ENCODE results near the gene LNX2.

The LNX2 gene

DNA sequence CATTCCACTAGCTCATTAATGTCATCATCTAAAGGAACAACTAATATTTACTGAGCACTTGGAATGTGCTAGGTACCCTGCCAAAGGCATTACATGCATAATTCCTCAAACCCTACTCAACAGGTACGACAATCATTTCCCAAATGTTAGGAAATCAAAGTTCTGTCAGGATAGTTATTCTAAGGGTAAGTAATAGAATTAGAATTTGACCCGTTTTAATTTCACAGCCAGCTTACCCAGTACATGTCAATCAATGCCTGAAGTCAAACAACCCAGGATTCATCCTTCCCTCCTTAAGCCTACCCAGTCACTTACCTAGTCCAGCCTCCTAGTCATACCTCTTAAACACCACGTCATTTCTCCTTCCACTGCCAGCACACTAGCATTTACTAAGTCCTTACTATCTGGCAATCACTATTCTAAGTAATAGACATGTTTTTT is 2.4 kb downstream of the LNX2 start:
- in situ Hi-C loops (cut with MboI; ENCODE audit: low sequenced_read_pairs), result no loop called here

- in situ Hi-C loops (cut with MboI; ENCODE audit: low sequenced_read_pairs), result no loop called here
These were observed 6.7 kb downstream of the LNX2 start for GRCh38 chr13:27613628-27614027.

DNA sequence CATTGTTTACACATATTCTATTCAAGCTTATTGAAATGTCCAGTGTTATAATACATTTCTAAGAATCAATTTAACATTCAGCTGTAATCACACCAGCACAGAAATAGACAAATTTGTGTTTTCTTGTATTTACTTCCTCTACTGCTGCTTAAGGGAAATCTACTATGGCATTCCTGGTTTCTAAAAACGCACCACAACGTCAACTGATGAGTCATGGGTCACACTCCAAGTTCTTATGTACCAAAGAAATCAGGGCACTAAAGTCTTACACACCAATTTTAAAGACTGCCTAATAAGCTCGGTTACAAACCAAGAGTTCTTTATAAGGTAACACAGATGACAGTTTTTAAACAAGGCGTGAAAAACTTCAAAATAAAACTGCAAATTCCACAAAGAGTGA is 13.2 kb downstream of the LNX2 start:
- in situ Hi-C loops (cut with MboI; ENCODE audit: low sequenced_read_pairs), result no loop called here

DNA sequence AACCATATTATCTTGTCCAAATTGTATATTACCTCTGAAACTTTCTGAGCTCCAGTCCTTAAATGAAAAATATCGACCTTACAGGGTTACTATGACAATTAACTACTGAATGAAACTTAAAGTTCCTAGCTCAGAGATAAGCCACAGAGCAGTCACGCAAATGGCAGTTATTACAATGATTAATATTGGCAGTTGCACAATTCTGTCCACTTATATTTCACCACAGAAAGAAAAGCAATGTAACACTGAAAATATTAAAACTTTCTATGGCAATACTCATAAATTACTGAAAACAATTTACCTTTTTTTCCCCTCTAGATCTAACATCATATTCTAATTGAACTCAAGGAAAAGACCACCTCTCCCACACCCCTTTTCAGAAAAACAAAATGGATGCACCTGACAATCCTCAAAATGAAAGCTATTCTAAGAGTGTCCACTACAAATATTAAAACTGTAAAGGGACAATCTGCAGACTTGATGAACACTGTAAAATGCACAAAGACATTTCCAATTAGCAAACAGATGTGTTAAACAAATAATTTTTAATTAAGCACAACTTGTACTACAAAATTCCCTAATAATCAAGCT is 14.6 kb downstream of the LNX2 start:
- in situ Hi-C loops (cut with MboI; ENCODE audit: low sequenced_read_pairs), result no loop called here

DNA sequence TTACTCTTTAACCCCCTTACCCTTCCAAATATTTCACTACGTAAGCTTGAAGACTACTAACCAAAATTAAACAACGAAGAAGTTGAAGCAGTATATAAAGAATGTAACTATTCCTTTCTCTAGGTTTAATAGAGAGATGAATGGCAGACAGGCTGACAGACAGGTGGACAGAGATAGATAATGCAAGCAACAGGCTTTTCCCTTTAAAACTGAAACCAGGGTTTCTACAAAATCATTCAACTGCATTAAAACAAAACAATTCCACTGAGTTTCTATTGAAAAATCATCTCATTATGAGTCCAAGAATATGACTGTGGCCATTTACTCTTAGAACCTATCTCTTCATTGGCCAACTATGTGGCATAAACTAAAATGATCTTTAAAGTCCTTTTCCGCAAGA is 15.2 kb downstream of the LNX2 start:
- in situ Hi-C loops (cut with MboI; ENCODE audit: low sequenced_read_pairs), result no loop called here

- in situ Hi-C loops (cut with MboI; ENCODE audit: low sequenced_read_pairs), result no loop called here
These were observed 18.5 kb downstream of the LNX2 start for GRCh38 chr13:27601803-27602202.

- in situ Hi-C loops (cut with MboI; ENCODE audit: low sequenced_read_pairs), result no loop called here
These were observed 19.1 kb downstream of the LNX2 start for GRCh38 chr13:27601208-27601607.

GRCh38 chr13:27600711-27601110 is 19.6 kb downstream of the LNX2 start:
- in situ Hi-C loops (cut with MboI; ENCODE audit: low sequenced_read_pairs), result no loop called here

- in situ Hi-C loops (cut with MboI; ENCODE audit: low sequenced_read_pairs), result no loop called here
These were observed 20.3 kb downstream of the LNX2 start for GRCh38 chr13:27599845-27600553.

- in situ Hi-C loops (cut with MboI; ENCODE audit: low sequenced_read_pairs), result no loop called here
These were observed 21.2 kb downstream of the LNX2 start for GRCh38 chr13:27599096-27599495.

GRCh38 chr13:27595055-27595811 is 25.1 kb downstream of the LNX2 start:
- in situ Hi-C loops (cut with MboI; ENCODE audit: low sequenced_read_pairs), result no loop called here

- in situ Hi-C loops (cut with MboI; ENCODE audit: low sequenced_read_pairs), result no loop called here
These were observed 27.1 kb downstream of the LNX2 start for GRCh38 chr13:27593267-27593666.

DNA sequence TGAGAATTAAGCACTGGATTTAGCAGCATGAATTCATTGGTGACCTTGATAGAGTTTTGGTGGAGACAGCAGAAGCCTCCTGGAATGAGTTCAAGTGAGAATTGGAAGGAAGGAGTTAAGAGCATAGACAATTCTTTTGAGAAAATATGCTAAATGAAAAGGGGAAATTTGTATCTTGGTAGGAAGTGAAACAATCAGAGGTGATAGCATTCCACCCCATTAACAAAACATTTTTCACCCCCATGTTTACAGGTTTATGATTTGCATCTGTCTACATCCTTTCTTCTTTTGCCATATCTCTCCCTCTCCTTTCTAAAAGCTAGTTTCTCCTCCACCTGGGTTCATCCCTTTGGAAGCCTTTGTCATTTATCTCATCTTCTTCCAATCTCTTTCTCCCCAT is 27.5 kb downstream of the LNX2 start:
- in situ Hi-C loops (cut with MboI; ENCODE audit: low sequenced_read_pairs), result no loop called here

- in situ Hi-C loops (cut with MboI; ENCODE audit: low sequenced_read_pairs), result no loop called here
These were observed 31.9 kb downstream of the LNX2 start for GRCh38 chr13:27588405-27588804.

DNA sequence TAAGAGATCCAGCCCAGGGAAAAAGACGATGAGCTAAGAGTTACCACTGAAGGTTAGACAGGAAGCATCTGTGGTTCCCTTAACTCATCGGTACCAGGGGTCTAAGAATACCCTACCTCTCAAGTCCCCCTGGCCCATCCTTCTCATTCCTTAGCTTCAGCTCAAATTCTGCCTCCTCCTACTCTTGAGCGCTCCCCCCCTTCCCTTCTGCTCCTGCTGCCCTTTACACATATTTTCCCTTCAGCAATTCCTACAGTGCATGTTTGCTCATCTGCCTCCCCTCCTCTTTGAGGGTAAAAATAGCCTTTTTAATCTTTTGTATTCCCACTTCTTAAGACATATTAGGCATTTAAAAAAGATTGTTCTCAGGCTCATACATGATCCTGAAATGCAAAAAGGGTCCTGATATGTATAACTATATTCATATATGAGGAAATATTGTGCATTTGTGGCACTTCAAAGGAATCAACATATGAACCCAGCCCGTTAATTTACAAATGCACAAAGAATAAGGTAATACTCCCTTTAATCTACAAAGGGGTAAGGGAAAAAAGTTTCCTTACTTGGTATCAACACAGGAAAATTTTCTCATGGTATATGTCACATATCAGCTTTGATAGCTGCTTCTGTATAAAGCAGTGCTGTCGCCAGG is 33.1 kb downstream of the LNX2 start:
- in situ Hi-C loops (cut with MboI; ENCODE audit: low sequenced_read_pairs), result no loop called here

GRCh38 chr13:27583645-27584044 is 36.7 kb downstream of the LNX2 start:
- in situ Hi-C loops (cut with MboI; ENCODE audit: low sequenced_read_pairs), result no loop called here

DNA sequence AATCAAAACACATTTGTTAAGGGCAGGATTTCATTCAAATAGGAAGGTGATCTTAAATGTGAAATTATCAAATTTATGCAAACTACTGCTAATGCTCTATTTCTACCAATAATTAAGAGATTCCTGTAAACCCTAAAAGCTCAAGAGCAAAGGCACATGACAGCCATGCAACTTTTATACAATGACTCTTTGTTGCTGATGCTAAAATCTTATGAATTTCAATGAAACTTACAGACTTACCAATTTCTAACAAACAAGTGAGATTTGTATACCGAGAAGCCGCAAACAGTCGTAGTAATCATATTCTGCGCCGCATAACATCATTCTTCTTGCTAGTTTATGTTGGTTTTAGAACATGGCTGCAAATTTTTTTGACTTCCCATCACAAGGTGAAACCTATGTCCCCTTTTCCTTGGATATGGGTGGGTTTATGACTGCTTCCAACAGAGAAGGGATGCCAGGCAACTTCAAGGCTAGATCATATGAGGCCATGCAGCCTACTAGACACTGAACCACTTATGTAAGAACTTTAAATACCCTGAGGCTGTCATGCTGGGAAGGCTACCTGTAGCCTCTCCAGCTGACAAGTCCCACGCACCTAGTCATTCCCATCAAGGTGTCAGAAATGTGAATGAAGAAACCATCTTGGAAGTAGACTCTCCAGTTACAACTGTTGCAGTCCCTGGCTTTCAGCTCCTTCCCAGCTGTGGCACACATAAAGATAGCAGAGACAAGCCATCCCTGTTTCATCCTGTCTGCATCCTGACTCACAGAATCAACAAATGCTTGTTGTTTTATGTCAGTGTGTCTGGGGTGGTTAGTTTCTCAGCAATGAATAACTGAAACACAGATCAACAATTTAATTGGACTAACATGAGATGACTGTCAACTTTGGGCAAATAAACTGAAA is 42.0 kb downstream of the LNX2 start:
- in situ Hi-C loops (cut with MboI; ENCODE audit: low sequenced_read_pairs), result no loop called here

DNA sequence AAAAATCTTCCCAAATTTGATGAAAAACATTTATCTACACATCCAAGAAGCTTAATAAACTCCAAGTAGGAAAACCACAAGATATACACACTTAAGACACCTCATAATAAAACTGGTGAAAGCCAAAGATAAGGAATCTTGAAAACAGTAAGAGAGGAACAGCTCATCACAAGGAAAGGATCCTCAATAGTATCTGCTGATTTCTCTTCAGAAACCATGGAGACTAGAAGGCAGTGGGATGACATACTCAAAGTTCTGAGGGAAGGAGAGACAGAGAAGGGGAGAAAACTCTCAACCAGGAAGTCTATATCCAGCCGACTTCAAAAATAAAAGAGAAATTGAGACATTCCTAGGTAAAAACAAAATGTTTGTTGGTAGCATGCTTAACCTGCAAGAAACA is 45.7 kb downstream of the LNX2 start:
- in situ Hi-C loops (cut with MboI; ENCODE audit: low sequenced_read_pairs), result no loop called here

GRCh38 chr13:27573265-27573664 is 47.1 kb downstream of the LNX2 start:
- in situ Hi-C loops (cut with MboI; ENCODE audit: low sequenced_read_pairs), result no loop called here

DNA sequence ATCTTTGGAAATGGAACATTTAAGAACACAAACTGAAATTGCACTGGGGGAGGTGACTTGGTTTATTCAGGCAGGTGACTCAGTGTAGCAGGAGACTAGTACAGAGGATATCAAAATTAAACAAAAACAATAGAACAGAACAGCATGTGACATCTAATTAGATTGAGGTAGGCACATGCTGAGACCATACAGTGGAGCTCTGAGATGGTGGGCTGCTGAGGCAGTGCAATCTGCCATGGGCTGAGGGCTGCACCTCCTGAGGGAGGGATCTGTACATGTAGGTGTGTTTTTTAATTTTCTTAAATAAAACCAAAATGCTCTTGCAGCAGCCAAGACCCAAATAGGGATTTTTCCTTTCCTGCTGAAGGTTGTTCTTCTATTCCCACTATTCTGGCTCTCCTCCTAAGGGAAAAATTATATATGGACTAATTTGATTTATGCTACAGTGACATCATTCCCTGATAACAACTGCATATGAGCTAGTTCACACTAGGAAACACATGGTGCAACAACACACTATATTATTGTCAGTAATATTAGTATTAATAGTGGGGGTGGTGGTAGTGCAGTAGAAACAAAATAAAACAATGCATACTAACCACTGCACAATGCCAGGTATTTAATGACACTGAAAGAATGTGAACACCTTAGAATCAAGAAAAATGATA is 48.0 kb downstream of the LNX2 start:
- in situ Hi-C loops (cut with MboI; ENCODE audit: low sequenced_read_pairs), result no loop called here
